GM23338 (cell line): ENCODE results near the gene SCN2A. TPM values are rescaled to one million over a fixed set of nuclear protein-coding genes. Genes with fewer than 3 reads are reported as not detected.

Experiments used
- ATAC-seq: fragments of 200-7000 bp; cut with Tn5 transposase; 3 replicates; pipeline ENCODE4 v1.9.1; 2020
- DNase-seq: peaks from one replicate; pipeline ENCODE4 v3.0.0-alpha.2; 2015; ENCODE audit warnings: low spot score
- H2AFZ ChIP-seq: fragments of 200-600 bp; sonication (generic); 2 replicates; pipeline ENCODE4 v1.8.0; 2016; ENCODE audit warnings: antibody characterized with exemption, mild to moderate bottlenecking, moderate library complexity
- H3F3A ChIP-seq: fragments of 200-600 bp; sonication (generic); replicated peaks from 2 replicates; pipeline ENCODE4 v1.8.0; 2017; ENCODE audit warnings: antibody characterized with exemption, mixed run types, low read depth
- H3K27ac ChIP-seq: fragments of 200-600 bp; sonication (generic); 2 replicates; pipeline ENCODE4 v1.6.1; 2016; ENCODE audit warnings: low read depth
- H3K27me3 ChIP-seq: fragments of 200-600 bp; sonication (generic); 2 replicates; pipeline ENCODE4 v1.8.0; 2016; ENCODE audit warnings: mild to moderate bottlenecking, mixed run types, moderate library complexity; ENCODE audit not compliant: insufficient read depth
- H3K36me3 ChIP-seq: fragments of 200-600 bp; sonication (generic); 2 replicates; pipeline ENCODE4 v1.8.0; 2016; ENCODE audit warnings: mild to moderate bottlenecking; ENCODE audit not compliant: insufficient read depth
- H3K4me1 ChIP-seq: fragments of 200-600 bp; sonication (generic); 2 replicates; pipeline ENCODE4 v1.8.0; 2016; ENCODE audit warnings: mild to moderate bottlenecking, moderate library complexity; ENCODE audit not compliant: insufficient read depth
- H3K4me2 ChIP-seq: fragments of 200-600 bp; sonication (generic); 2 replicates; pipeline ENCODE4 v1.7.1; 2017; ENCODE audit warnings: mixed run types
- H3K4me3 ChIP-seq: fragments of 200-600 bp; sonication (generic); 2 replicates; pipeline ENCODE4 v1.6.1; 2016; ENCODE audit warnings: mixed run types
- H3K79me2 ChIP-seq: fragments of 200-600 bp; sonication (generic); replicated peaks from 2 replicates; pipeline ENCODE4 v1.8.0; 2017; ENCODE audit warnings: mild to moderate bottlenecking; ENCODE audit not compliant: insufficient read depth
- H3K9me2 ChIP-seq: fragments of 200-600 bp; sonication (generic); 2 replicates; pipeline ENCODE4 v1.8.0; 2017; ENCODE audit not compliant: insufficient read depth
- H4K20me1 ChIP-seq: fragments of 200-600 bp; sonication (generic); replicated peaks from 2 replicates; pipeline ENCODE4 v1.8.0; 2017; ENCODE audit warnings: mild to moderate bottlenecking; ENCODE audit not compliant: insufficient read depth
- H3K27ac Mint-ChIP-seq: 2 replicates; pipeline ENCODE4 v1.8.0; 2020; ENCODE audit warnings: inconsistent platforms, mild to moderate bottlenecking, moderate library complexity, mixed read lengths
- H3K27me3 Mint-ChIP-seq: 3 replicates; pipeline ENCODE4 v1.8.0; 2022; ENCODE audit warnings: low read depth, mild to moderate bottlenecking, moderate library complexity, mixed read lengths, inconsistent platforms; ENCODE audit not compliant: insufficient read depth, poor library complexity
- H3K36me3 Mint-ChIP-seq: 3 replicates; pipeline ENCODE4 v1.8.0; 2021; ENCODE audit warnings: low read depth, mild to moderate bottlenecking, inconsistent platforms, moderate library complexity, mixed read lengths
- H3K4me1 Mint-ChIP-seq: 3 replicates; pipeline ENCODE4 v1.8.0; 2020; ENCODE audit warnings: mild to moderate bottlenecking, inconsistent platforms, mixed read lengths
- H3K4me3 Mint-ChIP-seq: 3 replicates; pipeline ENCODE4 v1.8.0; 2021; ENCODE audit warnings: moderate library complexity, mild to moderate bottlenecking, inconsistent platforms, mixed read lengths
- H3K9me3 Mint-ChIP-seq: 3 replicates; pipeline ENCODE4 v1.8.0; 2020; ENCODE audit warnings: moderate library complexity, mild to moderate bottlenecking, inconsistent platforms, mixed read lengths
- CREB1 ChIP-seq: fragments of 250-450 bp; sonication (Bioruptor Pico); IDR thresholded peaks from 2 replicates; pipeline ENCODE4 v1.5.0; 2020; ENCODE audit warnings: low read depth, mild to moderate bottlenecking, moderate library complexity
- CTCF ChIP-seq, 2 experiments: fragments of 200-600 bp in 1 of 2; sonication (generic) in 1 of 2; conservative IDR thresholded peaks; 2 replicates each; pipeline versions ENCODE4 v1.5.1 to v1.6.1; 2016 to 2017; ENCODE audit warnings: antibody characterized with exemption in 2 of 2, low read depth in 2 of 2, mild to moderate bottlenecking in 2 of 2, moderate library complexity in 1 of 2
- ETS1 ChIP-seq: IDR thresholded peaks from 2 replicates; pipeline ENCODE4 v1.6.1; 2016; ENCODE audit warnings: antibody characterized with exemption
- EZH2 ChIP-seq: fragments of 200-600 bp; sonication (generic); IDR thresholded peaks from one replicate; pipeline ENCODE4 v1.8.0; 2017; ENCODE audit warnings: antibody characterized with exemption, mild to moderate bottlenecking, low read depth; ENCODE audit not compliant: unreplicated experiment
- EZH2phosphoT487 ChIP-seq: fragments of 200-600 bp; sonication (generic); IDR thresholded peaks from one replicate; pipeline ENCODE4 v1.8.1; 2018; ENCODE audit warnings: antibody characterized with exemption; ENCODE audit not compliant: unreplicated experiment
- JUNB ChIP-seq: IDR thresholded peaks from one replicate; pipeline ENCODE4 v1.6.1; 2016; ENCODE audit warnings: antibody characterized with exemption; ENCODE audit not compliant: unreplicated experiment
- STAT1 ChIP-seq: IDR thresholded peaks from one replicate; pipeline ENCODE4 v1.6.1; 2016; ENCODE audit warnings: antibody characterized with exemption; ENCODE audit not compliant: unreplicated experiment
- ZNF114 ChIP-seq: fragments of 250-450 bp; sonication (Bioruptor Pico); IDR thresholded peaks from 2 replicates; pipeline ENCODE4 v1.5.0; 2020; ENCODE audit warnings: mild to moderate bottlenecking, moderate library complexity
- ZNF331 ChIP-seq: fragments of 250-450 bp; sonication (Bioruptor Pico); IDR thresholded peaks from 2 replicates; pipeline ENCODE4 v1.5.0; 2020; ENCODE audit warnings: low read depth, mild to moderate bottlenecking, moderate library complexity
- polyA plus RNA-seq: library from polyadenylated mRNA; unstranded; fragments of >200 nt; fragmentation: Nextera tagmentation; extraction: Ambion mirVana; gene quantifications from 2 replicates; pipeline ENCODE4 v1.2.1, GENCODE V29; 2016
- total RNA-seq: library from RNA; depleted of rRNA; stranded (reverse); fragments of >200 nt; shearing (Covaris generic); gene quantifications from 2 replicates; pipeline ENCODE4 v1.2.3, GENCODE V29; 2014

The SCN2A gene
- total and polyA plus RNA-seq, 2 experiments from 2014 or later: 0.45 to 0.52 TPM

GRCh38 chr2:165348441-165348840 lies 109.2 kb downstream of the SCN2A start:
- no peak for ATAC-seq

DNA sequence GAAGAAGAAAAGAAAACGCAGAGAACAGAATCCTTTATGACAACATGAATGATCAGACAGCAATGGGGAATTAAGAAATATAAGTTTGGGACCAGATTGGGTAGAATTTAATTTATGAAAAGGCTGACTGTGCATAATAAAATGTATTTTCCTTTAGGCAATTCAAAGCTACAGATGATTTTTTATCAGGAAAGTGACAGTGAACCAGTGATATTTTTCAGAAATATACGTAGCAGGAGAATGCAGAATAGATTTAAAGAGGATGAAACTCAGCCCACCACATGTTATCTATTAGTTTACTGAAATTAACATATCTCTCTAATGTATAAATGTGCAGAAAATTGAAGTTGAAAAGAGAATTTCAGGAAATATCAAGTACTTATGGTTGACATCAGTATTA lies 110.0 kb downstream of the SCN2A start:
- Mint-ChIP-seq H3K9me3 (0 out of 3 replicates have a peak, but pooled peaks cover 2% of the 10 kb centered on the region), H3K4me1 (no peaks in the 10 kb centered on the region)

More at GRCh38 chr2:165348441-165348840, 109.2 kb downstream of the SCN2A start:
- H3K9me2 ChIP-seq: no peaks in the 10 kb centered on the region
- H3K4me3 Mint-ChIP-seq: no peak overlapping the region
- H4K20me1 ChIP-seq: no peaks in the 10 kb centered on the region
- H3K4me1 ChIP-seq: no peaks in the 10 kb centered on the region
- no peak overlapping the region for H3K27ac ChIP-seq
- H3K4me2 ChIP-seq: no peak overlapping the region
- H3K36me3 ChIP-seq: no peaks in the 10 kb centered on the region
- no peak overlapping the region for H3K4me3 ChIP-seq
- no peaks in the 10 kb centered on the region for H3K36me3 Mint-ChIP-seq
- DNase-seq: no peak
- no peaks in the 10 kb centered on the region for H3K4me1 Mint-ChIP-seq
- H3K27ac Mint-ChIP-seq: no peak overlapping the region
- H3K27me3 Mint-ChIP-seq: no peaks in the 10 kb centered on the region
- TF ChIP-seq ZNF114: no peak
- H3K79me2 ChIP-seq: no peaks in the 10 kb centered on the region
- H3K27me3 ChIP-seq: no peaks in the 10 kb centered on the region
- H3K9me3 Mint-ChIP-seq: 0 out of 3 replicates have a peak, but pooled peaks cover 2% of the 10 kb centered on the region
- H2AFZ ChIP-seq: no peak overlapping the region
- H3F3A ChIP-seq: no peaks in the 10 kb centered on the region

DNA sequence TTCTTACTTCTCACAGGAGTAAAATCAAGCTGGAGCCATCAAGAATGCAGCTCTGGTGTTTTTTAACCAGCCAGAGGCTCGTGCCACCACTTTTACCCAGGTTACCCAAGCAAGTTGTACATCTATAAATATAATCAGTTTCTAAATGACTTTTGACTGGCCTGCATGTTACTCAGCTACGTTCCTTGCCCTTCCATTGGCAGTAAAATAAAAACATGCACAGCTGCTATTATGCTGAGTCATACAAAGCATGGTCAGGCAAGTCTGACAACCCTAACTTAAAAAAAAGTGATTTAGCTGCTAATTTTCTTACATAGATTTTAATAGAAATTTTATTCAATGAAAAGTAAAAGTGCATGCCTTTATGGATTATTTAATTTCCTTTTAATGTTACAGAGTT lies 118.5 kb downstream of the SCN2A start:
- ATAC-seq (no peak), DNase-seq (no peak)
- H3K9me3 Mint-ChIP-seq: no peaks in the 10 kb centered on the region
- H3K36me3 ChIP-seq: no peaks in the 10 kb centered on the region
- H3K27ac Mint-ChIP-seq: peak overlapping the region; percentile 81
- no peak overlapping the region for H3K4me3 ChIP-seq
- no peaks in the 10 kb centered on the region for H3F3A ChIP-seq
- H3K4me2 ChIP-seq: no peak overlapping the region
- H3K36me3 Mint-ChIP-seq: no peaks in the 10 kb centered on the region
- peaks cover 3% of the 10 kb centered on the region for H3K4me1 Mint-ChIP-seq
- H3K27me3 Mint-ChIP-seq: peaks cover 2% of the 10 kb centered on the region
- H2AFZ ChIP-seq: no peak overlapping the region; the same call in 1 of the 2 replicates
- no peaks in the 10 kb centered on the region for H4K20me1 ChIP-seq
- H3K9me2 ChIP-seq: no peaks in the 10 kb centered on the region
- H3K27ac ChIP-seq: no peak overlapping the region
- no peak overlapping the region for H3K4me3 Mint-ChIP-seq
- H3K4me1 ChIP-seq: peaks cover 16% of the 10 kb centered on the region
- no peaks in the 10 kb centered on the region for H3K27me3 ChIP-seq
- H3K79me2 ChIP-seq: no peaks in the 10 kb centered on the region
- no peak for TF ChIP-seq CREB1 (CRISPR knock-in tag)
- no peak for TF ChIP-seq ZNF331 (CRISPR knock-in tag)
- no peak for TF ChIP-seq CTCF (conservative IDR thresholded peaks at IDR 0.05; ENCODE audit: low read depth in 2 of 2)
- TF ChIP-seq STAT1: no peak
- TF ChIP-seq ZNF114: no peak
- no peak for TF ChIP-seq JUNB
- TF ChIP-seq EZH2phosphoT487: no peak
- TF ChIP-seq ETS1: no peak
- TF ChIP-seq EZH2: no peak

More for the DNA sequence above, 110.0 kb downstream of the SCN2A start:
- H3K4me1 ChIP-seq: no peaks in the 10 kb centered on the region
- H3K4me2 ChIP-seq: no peak overlapping the region
- no peak for TF ChIP-seq EZH2phosphoT487
- H3F3A ChIP-seq: no peaks in the 10 kb centered on the region
- H3K79me2 ChIP-seq: no peaks in the 10 kb centered on the region
- H3K27ac ChIP-seq: no peak overlapping the region
- H3K4me3 Mint-ChIP-seq: no peak overlapping the region
- H3K9me2 ChIP-seq: no peaks in the 10 kb centered on the region
- DNase-seq (no peak), ATAC-seq (no peak)
- no peaks in the 10 kb centered on the region for H4K20me1 ChIP-seq
- no peaks in the 10 kb centered on the region for H3K36me3 Mint-ChIP-seq
- H3K27me3 ChIP-seq: no peaks in the 10 kb centered on the region
- no peak overlapping the region for H3K4me3 ChIP-seq
- H3K27me3 Mint-ChIP-seq: no peaks in the 10 kb centered on the region
- H2AFZ ChIP-seq: no peak overlapping the region
- no peak overlapping the region for H3K27ac Mint-ChIP-seq
- H3K36me3 ChIP-seq: no peaks in the 10 kb centered on the region
